HL-60/S4 treated with phorbol 12-myristate 13-acetate at 8.2 ng/mL for 4 days and 3 days (cell line): ENCODE measurements around the gene SETD1B.
"Not testable (repeated sequence)": the region's sequence is repeated elsewhere in the genome, so short reads cannot be mapped to it uniquely, and the experiment has no call there.

ENCODE experiments used
- in situ Hi-C: fragments of 300-500 bp; cut with MboI; formaldehyde crosslinking; loops from 2 replicates; pipeline ENCODE4 v1.15.0; 2022; ENCODE audit warnings: low sequenced_read_pairs

The SETD1B gene

DNA sequence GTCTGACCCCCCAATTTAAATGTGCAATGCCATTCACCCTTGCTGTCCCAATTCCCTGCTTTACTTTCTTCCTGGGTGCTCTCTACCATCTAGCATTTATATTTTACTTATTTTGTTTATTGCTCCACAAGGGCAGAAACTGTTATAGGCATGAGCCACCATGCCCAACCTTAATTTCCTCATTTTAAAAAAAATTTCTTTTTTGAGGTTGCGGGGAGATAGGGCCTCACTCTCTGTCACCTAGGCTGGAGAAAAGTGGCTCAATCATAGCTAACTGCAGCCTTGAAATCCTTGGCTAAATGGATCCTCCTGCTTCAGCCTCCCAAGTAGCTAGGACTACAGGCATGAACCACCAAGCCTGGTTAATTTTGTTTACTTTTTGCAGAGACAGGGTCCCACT is 41.9 kb downstream of the SETD1B start:
- in situ Hi-C loops: no loop called here

DNA sequence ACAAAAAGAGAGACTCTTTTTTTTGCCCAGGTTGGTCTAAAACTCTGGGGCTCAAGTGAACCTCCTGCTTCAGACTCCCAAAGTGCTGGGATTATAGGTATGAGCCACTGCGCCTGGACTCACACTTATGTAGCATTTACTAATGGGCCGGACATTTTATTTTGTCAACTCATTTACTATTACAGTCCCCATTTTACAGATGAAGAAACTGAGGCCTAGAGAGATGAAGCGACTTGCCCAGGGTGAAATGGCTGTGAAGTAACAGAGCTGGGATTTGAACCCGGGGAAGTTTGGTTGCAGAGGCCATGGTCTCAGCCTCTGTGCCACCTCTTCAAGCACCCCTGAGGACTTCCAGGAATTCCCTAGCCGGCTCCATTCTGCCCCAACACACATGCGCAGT is 45.4 kb downstream of the SETD1B start:
- in situ Hi-C loops: no loop called here

DNA sequence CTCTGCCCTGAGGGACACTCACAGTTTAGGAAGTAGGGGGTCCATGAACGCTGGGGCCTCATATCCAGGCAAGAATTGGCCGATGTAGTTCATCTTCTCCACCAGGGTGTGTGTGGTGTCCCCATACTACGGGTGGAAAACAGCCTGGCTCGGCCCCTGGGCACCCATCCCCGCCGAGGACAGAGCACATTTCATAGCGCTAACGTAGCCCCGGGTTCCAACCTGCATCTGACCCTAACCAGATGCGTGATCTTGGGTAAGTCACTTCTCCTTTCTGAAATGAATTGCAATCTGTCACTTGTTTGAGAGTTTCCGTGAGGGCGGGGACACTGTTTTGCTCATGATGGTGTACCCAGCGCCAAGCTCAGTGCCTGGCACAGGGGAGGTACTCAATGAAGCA is 45.9 kb downstream of the SETD1B start:
- in situ Hi-C loops: no loop called here

DNA sequence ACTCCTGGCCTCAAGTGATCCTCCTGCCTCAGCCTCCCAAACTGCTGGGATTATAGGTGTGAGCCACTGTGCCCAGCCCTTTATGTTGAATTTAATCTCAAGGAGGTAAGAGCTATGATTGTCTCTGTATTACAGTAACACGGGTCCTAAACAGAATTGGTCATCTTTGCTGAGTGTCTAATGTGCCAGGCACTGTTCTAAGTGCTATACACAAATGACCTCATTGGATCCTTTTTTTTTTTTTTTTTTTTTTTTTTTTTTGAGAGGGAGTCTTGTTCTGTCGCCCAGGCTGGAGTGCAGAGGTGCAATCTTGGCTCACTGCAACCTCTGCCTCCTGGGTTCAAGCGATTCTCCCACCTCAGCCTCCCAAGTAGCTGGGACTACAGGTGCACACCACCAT is 48.6 kb downstream of the SETD1B start:
- in situ Hi-C loops: not testable (repeated sequence)

DNA sequence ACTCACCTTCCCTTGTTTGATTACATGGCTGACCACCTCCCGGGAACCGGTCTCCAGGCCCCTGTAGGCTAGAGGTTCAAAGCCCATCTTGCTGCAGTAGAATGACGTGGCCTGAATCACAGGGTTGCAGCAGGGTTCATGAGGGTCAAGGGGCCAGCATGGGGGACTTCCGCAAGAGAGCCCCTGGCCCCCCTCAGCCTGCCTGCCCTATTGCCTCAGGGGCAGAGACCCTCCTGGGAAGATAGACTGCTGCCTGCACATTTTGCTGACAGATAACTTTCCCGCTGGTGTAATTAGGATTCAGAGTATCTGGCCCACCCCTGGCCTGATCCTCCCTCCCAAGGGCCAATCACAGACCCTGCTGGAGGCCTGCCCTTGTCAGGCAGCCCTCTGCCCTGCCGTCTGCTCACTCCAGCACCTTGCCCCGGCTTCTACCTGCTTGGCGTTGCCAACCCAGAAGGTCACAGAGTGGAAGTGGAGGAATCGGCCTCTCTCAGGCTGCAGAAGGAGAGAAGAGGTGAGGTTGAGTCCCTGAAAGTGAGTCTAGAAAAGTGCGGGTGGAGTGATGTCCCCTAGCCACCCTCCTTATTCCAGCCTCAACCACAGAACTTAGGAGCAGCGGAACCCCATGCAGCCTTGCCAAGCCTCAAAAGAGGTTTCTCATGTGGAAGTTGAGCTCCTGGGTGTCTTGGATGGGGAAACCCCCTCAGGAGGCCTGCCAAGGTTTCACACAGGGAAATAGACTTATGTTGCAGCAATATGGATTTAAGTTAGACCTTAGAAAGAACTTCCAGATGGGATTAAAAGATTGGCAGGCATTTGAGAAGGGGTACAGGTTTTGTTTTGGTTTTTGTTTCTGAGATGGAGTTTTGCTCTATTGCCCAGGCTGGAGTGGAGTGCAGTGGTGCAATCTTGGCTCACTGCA is 53.8 kb downstream of the SETD1B start:
- in situ Hi-C loops: no loop called here

DNA sequence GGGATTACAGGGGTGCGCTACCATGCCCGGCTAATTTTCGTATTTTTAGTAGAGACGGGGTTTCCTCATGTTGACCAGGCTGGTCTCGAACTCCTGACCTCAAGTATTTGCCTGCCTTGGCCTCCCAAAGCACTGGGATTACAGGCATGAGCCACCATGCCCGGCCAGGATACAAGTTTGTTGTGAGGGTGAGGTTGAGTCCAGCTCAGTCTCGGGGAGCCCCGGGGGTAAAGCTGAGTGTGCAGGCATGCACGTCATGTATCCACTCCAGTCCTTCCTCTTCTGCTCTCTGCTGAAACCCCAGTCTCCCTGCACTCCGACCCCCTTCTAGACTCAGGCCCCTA is 54.5 kb downstream of the SETD1B start:
- in situ Hi-C loops: no loop called here

DNA sequence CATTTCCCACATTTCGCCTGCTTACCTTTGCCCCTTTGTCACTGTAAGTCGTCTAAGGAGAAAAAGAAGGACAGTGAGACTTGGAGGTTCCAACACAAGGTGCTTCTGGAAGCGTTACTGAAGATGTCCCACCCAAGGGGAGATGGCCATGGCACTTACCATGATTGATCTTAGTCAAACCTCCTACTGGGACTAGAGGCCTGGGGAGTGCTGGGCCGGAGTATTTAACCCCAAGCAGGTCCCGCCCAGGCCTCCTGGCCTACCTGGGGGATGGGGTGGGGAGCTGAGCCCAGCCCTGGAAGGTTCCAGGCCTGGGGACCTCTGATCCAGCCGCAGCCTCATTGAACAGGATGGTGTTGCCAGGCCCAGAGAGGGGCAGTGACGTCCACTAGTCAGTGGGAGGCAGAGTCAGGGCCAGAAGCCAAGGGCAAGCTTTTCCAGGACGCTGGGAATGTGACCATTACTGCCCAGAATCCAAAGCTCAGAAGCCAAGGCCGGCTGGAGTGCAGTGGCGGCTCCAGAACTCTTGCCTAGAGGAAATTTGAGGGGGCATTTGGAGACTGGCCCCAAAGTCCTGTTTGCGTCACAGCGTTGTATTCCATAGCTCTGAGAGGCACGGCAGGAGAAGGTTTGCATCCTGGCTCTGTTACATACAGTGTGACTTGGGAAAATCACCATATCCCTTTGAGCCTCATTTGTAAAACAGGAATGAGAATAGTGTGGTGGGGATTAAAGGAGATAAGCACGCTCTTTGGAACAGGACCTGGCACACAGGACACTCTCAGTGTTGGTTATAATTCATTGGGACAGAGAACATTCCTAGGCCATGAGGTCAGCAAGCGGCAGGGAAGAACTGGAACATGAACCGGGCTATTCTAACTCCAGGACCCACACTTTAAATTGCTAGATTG is 55.1 kb downstream of the SETD1B start, which contains the start of gene HPD:
Gene HPD (minus strand): TSS at position 198 of the 911 bp plus-strand sequence. CDS start 36 bp downstream, at position 162.
- in situ Hi-C loops: no loop called here

DNA sequence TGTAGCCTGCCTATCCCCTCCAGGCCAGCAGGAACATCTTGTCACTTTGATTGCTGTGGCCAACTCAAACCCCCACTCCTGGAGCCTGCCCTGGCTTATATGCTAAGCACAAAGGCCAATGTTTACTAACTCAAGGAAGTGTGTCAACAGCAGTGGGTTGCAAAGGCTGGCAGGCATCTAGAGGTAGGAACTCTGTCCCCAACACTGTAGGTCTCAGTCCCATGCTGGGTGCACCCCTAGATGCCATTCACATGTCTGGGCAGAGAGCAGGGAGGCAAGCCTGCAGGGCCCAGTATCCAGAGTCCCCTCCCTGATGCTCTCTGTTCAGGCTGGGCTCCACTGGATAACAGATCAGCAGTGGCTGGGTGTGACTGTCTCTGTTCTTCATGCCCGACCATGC is 56.4 kb downstream of the SETD1B start:
- in situ Hi-C loops: no loop called here

DNA sequence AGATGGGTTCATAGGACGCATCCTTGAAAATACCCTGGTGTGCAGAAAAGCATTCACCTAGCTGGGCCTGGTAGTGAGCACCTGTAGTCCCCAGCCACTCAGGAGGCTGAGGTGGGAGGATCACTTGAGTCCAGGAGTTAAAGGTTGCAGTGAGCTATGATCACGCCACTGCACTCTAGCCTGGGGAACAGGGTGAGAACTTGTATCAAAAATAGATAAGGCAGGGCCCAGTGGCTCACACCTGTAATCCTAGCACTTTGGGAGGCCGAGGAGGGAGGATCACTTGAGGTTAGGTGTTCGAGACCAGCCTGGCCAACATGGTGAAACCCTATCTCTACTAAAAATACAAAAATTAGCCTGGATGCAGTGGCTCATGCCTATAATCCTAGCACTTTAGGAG is 56.9 kb downstream of the SETD1B start:
- in situ Hi-C loops: not testable (repeated sequence)

DNA sequence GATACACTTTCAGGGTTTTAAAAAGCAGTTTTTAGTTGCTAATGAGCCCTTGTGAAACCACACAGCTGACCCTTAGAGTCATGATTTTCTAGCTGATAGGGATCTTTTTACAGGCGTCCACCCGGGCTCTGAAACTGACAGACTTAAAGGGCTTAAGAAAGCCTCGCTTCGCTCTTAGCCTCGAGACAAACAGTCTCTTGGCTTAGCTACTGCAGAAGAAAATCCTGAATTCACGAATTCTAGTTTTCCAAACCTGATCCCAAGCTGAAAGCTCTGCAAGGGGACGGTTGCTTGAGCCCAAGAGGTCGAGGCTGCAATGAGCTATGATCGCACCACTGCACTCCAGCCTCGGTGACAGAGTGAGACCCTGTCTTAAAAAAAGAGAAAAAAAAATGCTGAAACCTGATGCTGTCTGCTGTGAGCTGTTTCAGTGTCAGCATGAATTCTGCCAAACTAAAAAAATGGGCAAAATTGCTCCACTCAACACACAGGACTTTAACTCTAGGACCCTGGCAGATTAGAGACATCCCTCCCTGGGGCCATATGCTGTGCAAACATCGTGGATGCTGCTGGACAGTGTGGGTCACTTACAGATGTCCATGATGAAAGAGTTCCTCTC is 57.9 kb downstream of the SETD1B start:
- in situ Hi-C loops: no loop called here

DNA sequence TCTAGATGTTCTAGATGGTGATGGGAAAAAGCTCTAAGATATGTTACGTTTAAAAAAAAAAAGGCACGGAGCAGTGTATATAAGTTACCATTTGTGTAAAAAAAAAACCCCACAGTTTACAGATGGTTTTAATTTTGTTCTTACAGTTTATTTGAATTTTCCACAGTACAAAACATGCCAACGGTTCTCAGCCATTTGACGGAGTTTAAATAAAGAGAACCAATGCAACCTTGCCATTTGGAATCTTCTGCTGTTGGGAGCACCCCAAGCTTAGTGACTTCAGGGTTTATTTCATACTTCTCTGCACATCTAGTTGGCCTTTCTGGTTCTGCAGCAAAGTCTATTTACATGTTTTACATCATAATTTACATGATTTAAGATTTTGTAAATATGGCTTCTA is 62.5 kb downstream of the SETD1B start:
- in situ Hi-C loops: no loop called here

DNA sequence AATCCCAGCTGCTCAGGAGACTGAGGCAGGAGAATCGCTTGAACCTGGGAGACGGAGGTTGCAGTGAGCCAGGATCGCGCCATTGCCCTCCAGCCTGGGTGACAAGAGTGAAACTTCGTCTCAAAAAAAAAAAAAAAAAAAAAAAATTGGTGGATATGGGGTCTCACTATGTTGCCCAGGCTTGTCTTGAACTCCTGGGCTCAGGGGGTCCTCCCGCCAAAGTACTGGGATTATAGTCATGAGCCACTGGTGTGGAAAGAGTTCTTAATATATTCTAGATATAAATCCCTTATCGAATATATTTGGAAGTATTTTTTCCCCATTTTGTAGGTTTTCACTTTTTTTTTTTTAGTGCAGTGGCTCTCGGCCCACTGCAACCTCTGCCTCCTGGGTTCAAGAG is 65.4 kb downstream of the SETD1B start:
- in situ Hi-C loops: not testable (repeated sequence)

DNA sequence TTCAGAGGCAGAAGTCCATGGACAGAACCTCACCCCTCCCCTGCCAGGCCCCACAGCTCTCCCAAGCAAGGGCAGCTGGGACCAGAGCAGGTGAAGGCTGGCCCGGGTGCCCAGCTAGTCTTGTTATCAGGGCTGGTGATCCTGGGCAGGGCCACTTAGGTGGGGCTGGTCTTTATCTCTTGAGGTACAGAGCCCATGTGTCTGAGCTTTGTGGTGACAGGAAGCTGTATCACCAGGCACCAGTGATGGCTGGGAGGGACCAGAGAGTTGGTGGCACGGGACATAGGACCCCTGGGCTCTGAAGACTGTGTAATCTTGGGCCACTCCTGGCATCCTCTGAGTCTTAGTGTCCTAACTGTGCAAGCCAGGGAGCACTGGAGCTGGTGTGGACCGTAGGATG is 67.7 kb downstream of the SETD1B start:
- in situ Hi-C loops: no loop called here

DNA sequence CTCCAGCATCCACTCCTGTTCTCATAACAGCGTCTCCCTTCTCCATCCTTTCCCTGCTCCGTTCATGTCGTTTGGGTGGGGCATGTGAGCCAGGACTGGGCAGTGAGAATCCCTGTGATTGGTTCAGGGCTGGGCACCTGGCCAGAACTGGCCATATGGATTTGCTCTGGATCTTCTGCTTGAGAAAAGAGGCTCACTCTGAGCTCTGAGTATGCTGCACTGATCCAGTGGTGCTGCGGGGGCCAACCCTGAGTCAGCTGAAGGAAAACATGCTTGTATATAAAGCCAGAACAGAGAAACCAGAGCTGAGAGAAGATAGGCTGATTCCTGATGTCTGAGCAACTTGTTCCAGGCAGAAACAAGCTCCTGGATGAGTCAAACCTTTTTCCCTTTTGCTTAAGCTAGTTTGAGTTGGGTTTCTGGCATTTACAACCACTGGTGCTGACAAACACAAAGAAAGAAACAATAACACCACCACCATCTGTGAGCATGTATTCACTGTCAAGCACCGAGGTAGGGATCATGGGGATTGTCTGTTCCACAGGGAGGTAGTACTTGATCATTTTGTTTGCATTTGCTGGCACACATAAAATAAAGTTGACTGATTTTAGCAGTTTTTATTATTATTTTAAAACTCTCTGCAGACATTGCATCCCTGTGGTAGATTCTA is 68.9 kb downstream of the SETD1B start:
- in situ Hi-C loops: no loop called here

DNA sequence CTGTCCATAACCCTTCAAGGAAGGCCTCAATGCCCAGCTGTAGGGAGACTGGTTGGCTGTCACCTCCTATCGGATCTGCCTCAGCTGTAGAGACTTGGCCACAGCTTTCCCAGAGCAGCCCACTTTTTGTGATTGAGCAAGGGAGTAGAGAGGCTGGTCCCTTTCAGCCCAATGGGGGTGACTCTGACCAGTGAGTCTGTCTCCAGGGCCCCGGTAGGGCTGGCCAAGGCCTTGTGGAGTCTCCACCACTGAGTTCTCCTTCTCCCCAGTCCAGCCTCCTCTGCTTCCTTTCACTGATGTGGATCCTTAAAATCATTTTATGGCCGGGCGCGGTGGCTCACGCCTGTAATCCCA is 69.4 kb downstream of the SETD1B start:
- in situ Hi-C loops: no loop called here

DNA sequence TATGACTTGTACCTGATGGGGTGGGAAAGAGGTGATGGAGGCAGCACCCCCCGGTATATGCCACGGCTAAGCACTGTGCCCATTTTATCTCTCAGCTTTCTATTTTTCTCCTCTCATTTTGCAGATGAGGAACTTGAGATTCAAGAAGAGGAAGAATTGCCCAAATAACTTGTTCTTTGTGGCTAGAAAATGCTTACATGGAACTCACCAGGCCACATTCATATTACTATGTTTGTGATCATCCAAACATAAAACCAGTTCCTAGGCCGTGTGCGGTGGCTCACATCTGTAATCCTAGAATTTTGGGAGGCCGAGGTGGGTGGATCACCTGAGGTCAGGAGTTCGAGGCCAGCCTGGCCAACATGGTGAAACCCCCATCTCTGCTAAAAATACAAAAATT is 70.3 kb downstream of the SETD1B start:
- in situ Hi-C loops: no loop called here

DNA sequence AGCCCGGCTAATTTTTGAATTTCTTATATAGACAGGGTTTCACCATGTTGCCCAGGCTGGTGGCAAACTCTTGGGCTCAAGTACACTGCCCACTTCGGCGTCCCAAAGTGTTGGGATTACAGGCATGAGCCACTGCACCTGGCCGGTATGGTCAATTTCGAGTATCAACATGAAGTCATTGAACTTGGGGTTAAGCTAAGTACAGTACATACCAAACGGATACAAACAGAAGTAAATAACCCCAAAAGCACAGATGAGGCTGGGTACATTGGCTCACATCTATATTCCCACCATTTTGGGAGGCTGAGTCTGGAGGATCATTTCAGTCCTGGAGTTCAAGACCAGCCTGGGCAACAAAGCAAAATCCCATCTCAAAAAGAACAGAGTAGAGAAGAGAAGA is 71.8 kb downstream of the SETD1B start:
- in situ Hi-C loops: loop anchor here (25.0 kb wide), 1 partner anchor 163 kb away; the partner anchor contains the start of gene TMEM120B

DNA sequence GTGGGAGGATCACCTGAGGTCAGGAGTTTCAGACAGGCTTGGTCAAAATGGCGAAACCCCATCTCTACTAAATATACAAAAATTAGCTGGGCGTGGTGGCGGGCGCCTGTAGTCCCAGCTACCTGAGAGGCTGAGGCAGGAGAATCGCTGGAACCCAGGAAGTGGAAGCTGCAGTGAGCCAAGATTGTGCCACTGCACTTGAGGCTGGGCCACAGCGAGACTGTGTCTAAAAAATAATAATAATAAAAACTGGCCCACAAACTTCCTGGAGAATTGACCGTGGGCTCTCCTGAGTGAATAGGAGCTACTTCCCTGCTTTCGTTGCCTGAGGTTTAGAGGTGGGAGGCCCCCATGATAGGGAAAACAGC is 72.3 kb downstream of the SETD1B start:
- in situ Hi-C loops: loop anchor here (25.0 kb wide), 1 partner anchor 164 kb away; the partner anchor contains the start of gene TMEM120B
